SK-N-SH (cell line): ENCODE results near the gene DLG2. TPM values are rescaled to one million over a fixed set of nuclear protein-coding genes. Genes with fewer than 3 reads are reported as not detected.
"Not testable (repeated sequence)": the region's sequence is repeated elsewhere in the genome, so short reads cannot be mapped to it uniquely, and the experiment has no call there.

Experiments
- CTCF ChIA-PET: fragments of 300-600, 350-600 bp; formaldehyde crosslinking; extraction: SDS; loops from one replicate; lab custom pipeline; 2021; lab: Yijun Ruan, JAX
- POLR2A ChIA-PET: fragments of 350-600 bp; sonication (Branson Sonifier 250); formaldehyde crosslinking; extraction: SDS; loops from one replicate; lab custom pipeline; 2020; ENCODE audit warnings: antibody characterized with exemption, inconsistent platforms; lab: Yijun Ruan, JAX
- DNase-seq: peaks from one replicate; pipeline ENCODE4 v3.0.0; 2012
- H2AFZ ChIP-seq: fragments of 200-600 bp; sonication (generic); 2 replicates; pipeline ENCODE4 v1.8.1; 2016; ENCODE audit warnings: antibody characterized with exemption, mild to moderate bottlenecking, low read depth
- H3F3A ChIP-seq: fragments of 200-600 bp; sonication (generic); replicated peaks from 2 replicates; pipeline ENCODE3; 2016; ENCODE audit warnings: antibody characterized with exemption, mild to moderate bottlenecking; ENCODE audit not compliant: insufficient read depth
- H3K27ac ChIP-seq, 2 experiments: fragments of 200-500 bp in 1 of 2; fragments of 200-600 bp in 1 of 2; sonication (Bioruptor generic) in 1 of 2; sonication (generic), shearing (Covaris generic) in 1 of 2; 2 replicates each; pipeline versions ENCODE4 v1.5.1 to v1.6.1; 2014 to 2016; ENCODE audit warnings: low read depth in 2 of 2, inconsistent platforms in 1 of 2, low read length in 1 of 2, mild to moderate bottlenecking in 1 of 2, mixed read lengths in 1 of 2
- H3K27me3 ChIP-seq: fragments of 200-600 bp; sonication (generic), shearing (Covaris generic); 2 replicates; pipeline ENCODE4 v1.6.1; 2016; ENCODE audit warnings: mixed run types; ENCODE audit not compliant: insufficient read depth
- H3K36me3 ChIP-seq, 2 experiments: fragments of 200-500 bp in 1 of 2; fragments of 200-600 bp in 1 of 2; sonication (Bioruptor generic) in 1 of 2; sonication (generic) in 1 of 2; replicated peaks in 1 of 2; 2 replicates each; pipeline versions ENCODE3 to v1.5.1; 2014 to 2016; ENCODE audit warnings: low read length in 1 of 2, mild to moderate bottlenecking in 1 of 2; ENCODE audit not compliant: insufficient read depth in 2 of 2, control insufficient read depth in 1 of 2
- H3K4me1 ChIP-seq, 2 experiments: fragments of 200-500 bp in 1 of 2; fragments of 200-600 bp in 1 of 2; sonication (Bioruptor generic) in 1 of 2; sonication (generic), shearing (Covaris generic) in 1 of 2; 2 replicates each; pipeline versions ENCODE4 v1.5.1 to v1.6.1; 2014 to 2016; ENCODE audit warnings: low read depth in 1 of 2, low read length in 1 of 2, mixed run types in 1 of 2; ENCODE audit not compliant: insufficient read depth in 2 of 2, control insufficient read depth in 1 of 2
- H3K4me2 ChIP-seq: fragments of 200-600 bp; sonication (generic), shearing (Covaris generic); 2 replicates; pipeline ENCODE4 v1.6.1; 2017; ENCODE audit warnings: mixed run types
- H3K4me3 ChIP-seq, 2 experiments: fragments of 200-500 bp in 1 of 2; fragments of 200-600 bp in 1 of 2; sonication (Bioruptor generic) in 1 of 2; sonication (generic), shearing (Covaris generic) in 1 of 2; 2 replicates each; pipeline versions ENCODE4 v1.5.1 to v1.8.1; 2014 to 2016; ENCODE audit warnings: low read depth in 2 of 2, inconsistent platforms in 1 of 2, low read length in 1 of 2, mild to moderate bottlenecking in 1 of 2, mixed read lengths in 1 of 2, moderate library complexity in 1 of 2
- H3K79me2 ChIP-seq: fragments of 200-600 bp; sonication (generic); 2 replicates; pipeline ENCODE4 v1.8.1; 2017; ENCODE audit warnings: mild to moderate bottlenecking; ENCODE audit not compliant: insufficient read depth
- H3K9ac ChIP-seq: fragments of 200-600 bp; sonication (generic); 2 replicates; pipeline ENCODE4 v1.6.1; 2017; ENCODE audit warnings: mixed run types
- H3K9me2 ChIP-seq: fragments of 200-600 bp; sonication (generic); 2 replicates; pipeline ENCODE4 v1.6.1; 2017; ENCODE audit warnings: mixed run types
- H3K9me3 ChIP-seq: fragments of 200-600 bp; sonication (generic); 2 replicates; pipeline ENCODE4 v1.6.1; 2017; ENCODE audit warnings: mixed run types, mild to moderate bottlenecking, moderate library complexity
- H4K20me1 ChIP-seq: fragments of 200-600 bp; sonication (generic); 2 replicates; pipeline ENCODE4 v1.6.1; 2017; ENCODE audit warnings: mild to moderate bottlenecking, mixed run types; ENCODE audit not compliant: insufficient read depth
- EP300 ChIP-seq, 2 experiments: IDR thresholded peaks; 2 replicates each; pipeline versions ENCODE4 v1.4.0 to v1.6.1; 2012; ENCODE audit warnings: borderline replicate concordance in 1 of 2, low read depth in 1 of 2, low read length in 1 of 2
- FOSL2 ChIP-seq: IDR thresholded peaks from 2 replicates; pipeline ENCODE4 v1.4.0; 2012; ENCODE audit warnings: low read depth, mild to moderate bottlenecking, moderate library complexity, borderline replicate concordance
- RXRA ChIP-seq: IDR thresholded peaks from 2 replicates; pipeline ENCODE4 v1.4.0; 2012; ENCODE audit warnings: low read depth, mild to moderate bottlenecking, borderline replicate concordance
- WGBS: methylation state at CpG from one replicate; pipeline ENCODE4 v1.1.6; 2017; ENCODE audit warnings: low lambda C conversion rate; 5-methylcytosine and 5-hydroxymethylcytosine counted together
- polyA plus RNA-seq, 3 experiments: library from polyadenylated mRNA; depleted of rRNA; stranded (reverse); fragments of >200 nt; gene quantifications; 2 replicates each; pipeline ENCODE4 v1.2.3, GENCODE V29; 2012
- TF ChIP-seq, protein P1 (sequence below): IDR thresholded peaks from 2 replicates; pipeline ENCODE4 v1.6.1; 2012; ENCODE audit warnings: mild to moderate bottlenecking, low read depth, low read length, moderate library complexity
- TF ChIP-seq, protein P2 (sequence below): IDR thresholded peaks from 2 replicates; pipeline ENCODE4; 2012

Gene DLG2
- polyA plus RNA-seq, 1 of the 3 experiments (the other 2 are of a cell fraction): 0.21 TPM

DNA sequence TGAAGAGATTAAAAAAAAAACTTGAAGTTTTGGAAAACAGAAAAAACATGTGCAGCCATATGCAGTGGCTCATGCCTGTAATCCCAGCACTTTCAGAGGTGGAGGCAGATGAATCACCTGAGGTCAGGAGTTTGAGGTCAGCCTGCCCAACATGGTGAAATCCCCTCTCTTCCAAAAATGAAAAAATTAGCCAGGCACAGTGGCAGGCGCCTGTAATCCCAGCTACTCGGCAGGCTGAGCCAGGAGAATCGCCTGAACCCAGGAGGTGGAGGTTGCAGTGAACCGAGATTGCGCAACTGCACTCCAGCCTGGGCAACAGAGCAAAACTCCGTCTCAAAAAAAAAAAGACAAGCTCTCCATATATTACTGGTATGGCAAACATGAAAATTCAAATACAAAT, 7.6 kb downstream of the DLG2 start (continued):
- TF ChIP-seq RXRA: no peak
- TF ChIP-seq, protein P1, sequence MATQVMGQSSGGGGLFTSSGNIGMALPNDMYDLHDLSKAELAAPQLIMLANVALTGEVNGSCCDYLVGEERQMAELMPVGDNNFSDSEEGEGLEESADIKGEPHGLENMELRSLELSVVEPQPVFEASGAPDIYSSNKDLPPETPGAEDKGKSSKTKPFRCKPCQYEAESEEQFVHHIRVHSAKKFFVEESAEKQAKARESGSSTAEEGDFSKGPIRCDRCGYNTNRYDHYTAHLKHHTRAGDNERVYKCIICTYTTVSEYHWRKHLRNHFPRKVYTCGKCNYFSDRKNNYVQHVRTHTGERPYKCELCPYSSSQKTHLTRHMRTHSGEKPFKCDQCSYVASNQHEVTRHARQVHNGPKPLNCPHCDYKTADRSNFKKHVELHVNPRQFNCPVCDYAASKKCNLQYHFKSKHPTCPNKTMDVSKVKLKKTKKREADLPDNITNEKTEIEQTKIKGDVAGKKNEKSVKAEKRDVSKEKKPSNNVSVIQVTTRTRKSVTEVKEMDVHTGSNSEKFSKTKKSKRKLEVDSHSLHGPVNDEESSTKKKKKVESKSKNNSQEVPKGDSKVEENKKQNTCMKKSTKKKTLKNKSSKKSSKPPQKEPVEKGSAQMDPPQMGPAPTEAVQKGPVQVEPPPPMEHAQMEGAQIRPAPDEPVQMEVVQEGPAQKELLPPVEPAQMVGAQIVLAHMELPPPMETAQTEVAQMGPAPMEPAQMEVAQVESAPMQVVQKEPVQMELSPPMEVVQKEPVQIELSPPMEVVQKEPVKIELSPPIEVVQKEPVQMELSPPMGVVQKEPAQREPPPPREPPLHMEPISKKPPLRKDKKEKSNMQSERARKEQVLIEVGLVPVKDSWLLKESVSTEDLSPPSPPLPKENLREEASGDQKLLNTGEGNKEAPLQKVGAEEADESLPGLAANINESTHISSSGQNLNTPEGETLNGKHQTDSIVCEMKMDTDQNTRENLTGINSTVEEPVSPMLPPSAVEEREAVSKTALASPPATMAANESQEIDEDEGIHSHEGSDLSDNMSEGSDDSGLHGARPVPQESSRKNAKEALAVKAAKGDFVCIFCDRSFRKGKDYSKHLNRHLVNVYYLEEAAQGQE: no peak
- TF ChIP-seq FOSL2: no peak
- TF ChIP-seq EP300 (IDR thresholded peaks at IDR 0.05; ENCODE audit: borderline replicate concordance in 1 of 2, low read depth in 1 of 2, low read length in 1 of 2): no peak
- TF ChIP-seq, protein P2, sequence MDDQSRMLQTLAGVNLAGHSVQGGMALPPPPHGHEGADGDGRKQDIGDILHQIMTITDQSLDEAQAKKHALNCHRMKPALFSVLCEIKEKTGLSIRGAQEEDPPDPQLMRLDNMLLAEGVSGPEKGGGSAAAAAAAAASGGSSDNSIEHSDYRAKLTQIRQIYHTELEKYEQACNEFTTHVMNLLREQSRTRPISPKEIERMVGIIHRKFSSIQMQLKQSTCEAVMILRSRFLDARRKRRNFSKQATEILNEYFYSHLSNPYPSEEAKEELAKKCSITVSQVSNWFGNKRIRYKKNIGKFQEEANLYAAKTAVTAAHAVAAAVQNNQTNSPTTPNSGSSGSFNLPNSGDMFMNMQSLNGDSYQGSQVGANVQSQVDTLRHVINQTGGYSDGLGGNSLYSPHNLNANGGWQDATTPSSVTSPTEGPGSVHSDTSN: no peak

DNA sequence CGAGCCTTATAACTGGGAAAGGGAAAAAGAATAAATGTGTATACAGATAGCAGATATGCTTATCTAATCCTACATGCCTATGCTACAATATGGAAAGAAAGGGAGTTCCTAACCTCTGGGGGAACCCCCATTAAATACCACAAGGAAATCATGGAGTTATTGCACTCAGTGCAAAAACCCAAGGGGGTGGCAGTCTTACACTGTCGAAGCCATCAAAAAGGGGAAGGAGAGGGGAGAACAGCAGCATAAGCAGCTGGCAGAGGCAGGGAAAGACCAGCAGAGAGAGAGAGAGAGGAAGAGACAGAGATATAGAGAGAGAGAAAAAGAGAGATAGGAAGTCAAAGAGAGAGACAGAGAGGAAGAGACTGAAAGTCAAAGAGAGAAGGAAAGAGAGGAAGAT, 15.5 kb downstream of the DLG2 start:
- H3K36me3 ChIP-seq, H3K4me1 ChIP-seq, H3F3A ChIP-seq, POLR2A ChIA-PET, DNase-seq, H3K79me2 ChIP-seq, H4K20me1 ChIP-seq, H3K4me2 ChIP-seq, H3K4me3 ChIP-seq, H3K9me2 ChIP-seq, H3K27me3 ChIP-seq, H3K27ac ChIP-seq, H3K9ac ChIP-seq, H3K9me3 ChIP-seq, H2AFZ ChIP-seq, CTCF ChIA-PET: not testable (repeated sequence)
- 49% methylated on average over 2 of the region's 2 CpGs for WGBS

DNA sequence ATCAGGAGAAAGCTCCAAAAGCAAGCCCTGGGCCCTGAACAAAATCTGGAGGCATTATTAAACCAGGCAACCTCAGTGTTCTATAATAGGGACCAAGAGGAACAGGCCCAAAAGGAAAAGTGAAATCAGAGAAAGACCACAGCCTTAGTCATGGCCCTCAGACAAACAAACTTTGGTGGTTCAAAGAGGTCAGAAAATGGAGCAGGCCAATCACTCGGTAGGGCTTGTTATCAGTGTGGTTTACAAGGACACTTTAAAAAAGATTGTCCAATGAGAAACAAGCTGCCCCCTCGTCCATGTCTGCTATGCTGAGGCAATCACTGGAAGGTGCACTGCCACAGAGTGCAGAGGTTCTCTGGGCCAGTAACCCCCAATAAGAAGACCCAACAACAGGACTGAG, 17.9 kb downstream of the DLG2 start:
- H3K79me2 ChIP-seq, H3K9me3 ChIP-seq, H3K27me3 ChIP-seq, DNase-seq, POLR2A ChIA-PET, H2AFZ ChIP-seq, H3K9me2 ChIP-seq, H4K20me1 ChIP-seq, H3K36me3 ChIP-seq, H3K4me3 ChIP-seq, H3K4me2 ChIP-seq, H3K4me1 ChIP-seq, H3K27ac ChIP-seq, CTCF ChIA-PET, H3K9ac ChIP-seq, H3F3A ChIP-seq: not testable (repeated sequence)
- 31% methylated on average over 2 of the region's 2 CpGs for WGBS

DNA sequence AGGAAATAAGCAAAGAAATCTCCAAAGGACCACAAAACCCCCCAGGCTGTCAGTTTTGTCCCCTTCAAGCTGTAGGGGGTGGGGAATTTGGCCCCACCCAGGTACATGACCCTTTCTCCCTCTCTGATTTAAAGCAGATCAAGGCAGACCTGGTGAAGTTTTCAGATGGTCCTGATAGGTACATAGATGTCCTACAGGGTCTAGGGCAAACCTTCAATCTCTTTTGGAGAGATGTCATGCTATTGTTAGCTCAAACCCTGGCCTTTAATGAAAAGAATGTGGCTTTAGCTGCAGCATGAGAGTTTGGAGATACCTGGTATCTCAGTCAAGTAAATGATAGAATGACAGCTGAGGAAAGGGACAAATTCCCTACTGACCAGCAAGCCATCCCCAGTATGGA, 18.5 kb downstream of the DLG2 start:
- H2AFZ ChIP-seq, H3K9me3 ChIP-seq, DNase-seq, H3K4me2 ChIP-seq, H3K27me3 ChIP-seq, H3K79me2 ChIP-seq, H3K4me1 ChIP-seq, H3F3A ChIP-seq, CTCF ChIA-PET, H3K9me2 ChIP-seq, H4K20me1 ChIP-seq, H3K9ac ChIP-seq, H3K36me3 ChIP-seq, H3K27ac ChIP-seq, H3K4me3 ChIP-seq, POLR2A ChIA-PET: not testable (repeated sequence)

DNA sequence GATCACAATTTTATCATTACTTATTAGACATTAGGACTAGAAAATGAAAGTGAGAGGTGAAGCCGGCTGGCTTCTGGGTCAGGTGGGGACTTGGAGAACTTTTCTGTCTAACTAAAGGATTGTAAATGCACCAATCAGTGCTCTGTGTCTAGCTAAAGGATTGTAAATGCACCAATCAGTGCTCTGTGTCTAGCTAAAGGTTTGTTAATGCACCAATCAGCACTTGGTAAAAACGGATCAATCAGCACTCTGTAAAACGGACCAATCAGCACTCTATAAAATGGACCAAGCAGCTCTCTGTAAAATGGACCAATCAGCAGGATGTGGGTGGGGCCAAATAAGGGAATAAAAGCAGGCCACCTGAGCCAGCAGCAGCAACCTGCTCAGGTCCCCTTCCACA, 20.9 kb downstream of the DLG2 start:
- H3K9ac ChIP-seq, H3K9me2 ChIP-seq, H3K4me1 ChIP-seq, H3K79me2 ChIP-seq, POLR2A ChIA-PET, CTCF ChIA-PET, H3F3A ChIP-seq, H3K36me3 ChIP-seq, H2AFZ ChIP-seq, H4K20me1 ChIP-seq, H3K27me3 ChIP-seq, DNase-seq, H3K9me3 ChIP-seq, H3K27ac ChIP-seq, H3K4me3 ChIP-seq, H3K4me2 ChIP-seq: not testable (repeated sequence)
- 64% methylated on average over 3 of the region's 3 CpGs for WGBS
